ENCODE measurements around the gene EFNB2.

DNA sequence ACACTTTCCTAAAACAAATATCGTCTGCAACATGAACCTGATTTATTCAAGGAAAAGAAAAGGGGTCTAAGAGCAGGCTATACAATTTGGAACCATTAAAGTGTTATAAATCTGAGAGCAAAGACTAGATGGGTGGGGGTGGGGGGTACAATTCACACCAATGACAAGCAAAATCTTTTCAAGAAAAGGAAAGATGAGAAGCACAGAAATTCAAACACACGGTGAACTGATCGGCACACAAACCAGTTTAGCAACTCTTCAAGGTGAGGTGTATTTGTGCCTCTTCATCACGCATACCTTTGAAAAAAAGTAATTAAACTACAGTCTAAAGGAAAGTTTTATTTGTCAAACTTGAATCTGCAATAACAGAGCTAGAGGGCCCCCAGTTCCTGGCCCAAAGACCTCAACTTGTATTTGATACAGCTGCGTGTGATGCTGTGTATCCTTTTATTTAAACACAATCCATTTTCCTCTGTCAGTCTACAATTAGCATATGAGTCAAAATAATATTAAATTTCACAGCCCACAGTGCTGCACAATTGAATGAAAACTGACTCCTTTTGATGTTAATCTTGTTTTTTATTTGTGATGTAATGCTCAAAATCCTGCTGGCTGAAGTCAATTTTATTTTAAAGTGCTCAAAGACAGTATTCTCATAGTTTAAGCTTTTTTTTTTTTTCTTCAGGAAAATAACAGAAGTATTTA lies 14.2 kb downstream of the EFNB2 start:
- TF ChIP-seq, protein P1, sequence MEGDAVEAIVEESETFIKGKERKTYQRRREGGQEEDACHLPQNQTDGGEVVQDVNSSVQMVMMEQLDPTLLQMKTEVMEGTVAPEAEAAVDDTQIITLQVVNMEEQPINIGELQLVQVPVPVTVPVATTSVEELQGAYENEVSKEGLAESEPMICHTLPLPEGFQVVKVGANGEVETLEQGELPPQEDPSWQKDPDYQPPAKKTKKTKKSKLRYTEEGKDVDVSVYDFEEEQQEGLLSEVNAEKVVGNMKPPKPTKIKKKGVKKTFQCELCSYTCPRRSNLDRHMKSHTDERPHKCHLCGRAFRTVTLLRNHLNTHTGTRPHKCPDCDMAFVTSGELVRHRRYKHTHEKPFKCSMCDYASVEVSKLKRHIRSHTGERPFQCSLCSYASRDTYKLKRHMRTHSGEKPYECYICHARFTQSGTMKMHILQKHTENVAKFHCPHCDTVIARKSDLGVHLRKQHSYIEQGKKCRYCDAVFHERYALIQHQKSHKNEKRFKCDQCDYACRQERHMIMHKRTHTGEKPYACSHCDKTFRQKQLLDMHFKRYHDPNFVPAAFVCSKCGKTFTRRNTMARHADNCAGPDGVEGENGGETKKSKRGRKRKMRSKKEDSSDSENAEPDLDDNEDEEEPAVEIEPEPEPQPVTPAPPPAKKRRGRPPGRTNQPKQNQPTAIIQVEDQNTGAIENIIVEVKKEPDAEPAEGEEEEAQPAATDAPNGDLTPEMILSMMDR (IDR thresholded peaks at IDR 0.05): no peak
- TF ChIP-seq POLR2A (IDR thresholded peaks at IDR 0.05): no peak
- TF ChIP-seq EP300 (IDR thresholded peaks at IDR 0.05): no peak

Measured in ovary (tissue), 3 donors.